SK-N-SH (cell line): ENCODE results near the gene SPRY4. TPM values are rescaled to one million over a fixed set of nuclear protein-coding genes. Genes with fewer than 3 reads are reported as not detected.

Source experiments
- CTCF ChIA-PET: fragments of 300-600, 350-600 bp; formaldehyde crosslinking; extraction: SDS; loops from one replicate; lab custom pipeline; 2021; lab: Yijun Ruan, JAX
- POLR2A ChIA-PET: fragments of 350-600 bp; sonication (Branson Sonifier 250); formaldehyde crosslinking; extraction: SDS; loops from one replicate; lab custom pipeline; 2020; ENCODE audit warnings: antibody characterized with exemption, inconsistent platforms; lab: Yijun Ruan, JAX
- DNase-seq: peaks from one replicate; pipeline ENCODE4 v3.0.0; 2012
- H2AFZ ChIP-seq: fragments of 200-600 bp; sonication (generic); 2 replicates; pipeline ENCODE4 v1.8.1; 2016; ENCODE audit warnings: antibody characterized with exemption, mild to moderate bottlenecking, low read depth
- H3F3A ChIP-seq: fragments of 200-600 bp; sonication (generic); replicated peaks from 2 replicates; pipeline ENCODE3; 2016; ENCODE audit warnings: antibody characterized with exemption, mild to moderate bottlenecking; ENCODE audit not compliant: insufficient read depth
- H3K27ac ChIP-seq, 2 experiments: fragments of 200-500 bp in 1 of 2; fragments of 200-600 bp in 1 of 2; sonication (Bioruptor generic) in 1 of 2; sonication (generic), shearing (Covaris generic) in 1 of 2; 2 replicates each; pipeline versions ENCODE4 v1.5.1 to v1.6.1; 2014 to 2016; ENCODE audit warnings: low read depth in 2 of 2, inconsistent platforms in 1 of 2, low read length in 1 of 2, mild to moderate bottlenecking in 1 of 2, mixed read lengths in 1 of 2
- H3K27me3 ChIP-seq: fragments of 200-600 bp; sonication (generic), shearing (Covaris generic); 2 replicates; pipeline ENCODE4 v1.6.1; 2016; ENCODE audit warnings: mixed run types; ENCODE audit not compliant: insufficient read depth
- H3K36me3 ChIP-seq, 2 experiments: fragments of 200-500 bp in 1 of 2; fragments of 200-600 bp in 1 of 2; sonication (Bioruptor generic) in 1 of 2; sonication (generic) in 1 of 2; replicated peaks in 1 of 2; 2 replicates each; pipeline versions ENCODE3 to v1.5.1; 2014 to 2016; ENCODE audit warnings: low read length in 1 of 2, mild to moderate bottlenecking in 1 of 2; ENCODE audit not compliant: insufficient read depth in 2 of 2, control insufficient read depth in 1 of 2
- H3K4me1 ChIP-seq, 2 experiments: fragments of 200-500 bp in 1 of 2; fragments of 200-600 bp in 1 of 2; sonication (Bioruptor generic) in 1 of 2; sonication (generic), shearing (Covaris generic) in 1 of 2; 2 replicates each; pipeline versions ENCODE4 v1.5.1 to v1.6.1; 2014 to 2016; ENCODE audit warnings: low read depth in 1 of 2, low read length in 1 of 2, mixed run types in 1 of 2; ENCODE audit not compliant: insufficient read depth in 2 of 2, control insufficient read depth in 1 of 2
- H3K4me2 ChIP-seq: fragments of 200-600 bp; sonication (generic), shearing (Covaris generic); 2 replicates; pipeline ENCODE4 v1.6.1; 2017; ENCODE audit warnings: mixed run types
- H3K4me3 ChIP-seq, 2 experiments: fragments of 200-500 bp in 1 of 2; fragments of 200-600 bp in 1 of 2; sonication (Bioruptor generic) in 1 of 2; sonication (generic), shearing (Covaris generic) in 1 of 2; 2 replicates each; pipeline versions ENCODE4 v1.5.1 to v1.8.1; 2014 to 2016; ENCODE audit warnings: low read depth in 2 of 2, inconsistent platforms in 1 of 2, low read length in 1 of 2, mild to moderate bottlenecking in 1 of 2, mixed read lengths in 1 of 2, moderate library complexity in 1 of 2
- H3K79me2 ChIP-seq: fragments of 200-600 bp; sonication (generic); 2 replicates; pipeline ENCODE4 v1.8.1; 2017; ENCODE audit warnings: mild to moderate bottlenecking; ENCODE audit not compliant: insufficient read depth
- H3K9ac ChIP-seq: fragments of 200-600 bp; sonication (generic); 2 replicates; pipeline ENCODE4 v1.6.1; 2017; ENCODE audit warnings: mixed run types
- H3K9me2 ChIP-seq: fragments of 200-600 bp; sonication (generic); 2 replicates; pipeline ENCODE4 v1.6.1; 2017; ENCODE audit warnings: mixed run types
- H3K9me3 ChIP-seq: fragments of 200-600 bp; sonication (generic); 2 replicates; pipeline ENCODE4 v1.6.1; 2017; ENCODE audit warnings: mixed run types, mild to moderate bottlenecking, moderate library complexity
- H4K20me1 ChIP-seq: fragments of 200-600 bp; sonication (generic); 2 replicates; pipeline ENCODE4 v1.6.1; 2017; ENCODE audit warnings: mild to moderate bottlenecking, mixed run types; ENCODE audit not compliant: insufficient read depth
- CHD2 ChIP-seq: fragments of 150-350 bp; IDR thresholded peaks from 2 replicates; pipeline ENCODE4 v1.6.1; 2018; ENCODE audit warnings: low read length; ENCODE audit not compliant: partially characterized antibody
- CTCF ChIP-seq: fragments of 200-600 bp; sonication (generic); IDR thresholded peaks from 2 replicates; pipeline ENCODE4 v1.6.1; 2017; ENCODE audit warnings: antibody characterized with exemption, mild to moderate bottlenecking, moderate library complexity
- FOSL2 ChIP-seq: IDR thresholded peaks from 2 replicates; pipeline ENCODE4 v1.4.0; 2012; ENCODE audit warnings: low read depth, mild to moderate bottlenecking, moderate library complexity, borderline replicate concordance
- FOXM1 ChIP-seq: IDR thresholded peaks from 2 replicates; pipeline ENCODE4 v1.4.0; 2012; ENCODE audit warnings: low read depth, mild to moderate bottlenecking
- GABPA ChIP-seq: IDR thresholded peaks from 2 replicates; pipeline ENCODE4 v1.4.0; 2012; ENCODE audit warnings: low read depth, mild to moderate bottlenecking
- GATA2 ChIP-seq: sonication (generic); formaldehyde crosslinking; IDR thresholded peaks from 2 replicates; pipeline ENCODE4 v1.5.0; 2020; ENCODE audit warnings: mild to moderate bottlenecking, missing genetic modification reagents
- IRF3 ChIP-seq: fragments of 150-350 bp; IDR thresholded peaks from 2 replicates; pipeline ENCODE4 v1.6.1; 2016; ENCODE audit warnings: mild to moderate bottlenecking, low read depth, low read length
- MAX ChIP-seq: IDR thresholded peaks from 2 replicates; pipeline ENCODE4 v1.4.0; 2012; ENCODE audit warnings: low read depth
- MXI1 ChIP-seq: IDR thresholded peaks from 2 replicates; pipeline ENCODE4 v1.6.1; 2012; ENCODE audit warnings: mild to moderate bottlenecking, low read depth, low read length, improper control_type of control experiment
- NFIC ChIP-seq: IDR thresholded peaks from 2 replicates; pipeline ENCODE4 v1.4.0; 2012; ENCODE audit warnings: borderline replicate concordance
- PBX3 ChIP-seq: IDR thresholded peaks from 2 replicates; pipeline ENCODE4; 2012
- POLR2AphosphoS5 ChIP-seq: IDR thresholded peaks from 2 replicates; pipeline ENCODE4 v1.6.1; 2012; ENCODE audit warnings: low read depth, low read length
- RCOR1 ChIP-seq: fragments of 150-350 bp; IDR thresholded peaks from 2 replicates; pipeline ENCODE4 v1.6.1; 2017; ENCODE audit warnings: antibody characterized with exemption, low read length
- SMC3 ChIP-seq: IDR thresholded peaks from 2 replicates; pipeline ENCODE4 v1.6.1; 2012; ENCODE audit warnings: low read depth, low read length, improper control_type of control experiment
- TAF1 ChIP-seq: IDR thresholded peaks from 2 replicates; pipeline ENCODE4 v1.6.1; 2012; ENCODE audit warnings: low read depth, mild to moderate bottlenecking, low read length, moderate library complexity, borderline replicate concordance
- TCF12 ChIP-seq: IDR thresholded peaks from 2 replicates; pipeline ENCODE4 v1.4.0; 2012
- TEAD4 ChIP-seq: IDR thresholded peaks from 2 replicates; pipeline ENCODE4 v1.4.0; 2012; ENCODE audit warnings: mild to moderate bottlenecking, borderline replicate concordance; ENCODE audit not compliant: insufficient read depth
- USF1 ChIP-seq: IDR thresholded peaks from 2 replicates; pipeline ENCODE4 v1.4.0; 2012; ENCODE audit warnings: low read depth, borderline replicate concordance
- ZBTB33 ChIP-seq: IDR thresholded peaks from 2 replicates; pipeline ENCODE4 v1.4.0; 2012; ENCODE audit warnings: low read depth, borderline replicate concordance
- WGBS: methylation state at CpG from one replicate; pipeline ENCODE4 v1.1.6; 2017; ENCODE audit warnings: low lambda C conversion rate; 5-methylcytosine and 5-hydroxymethylcytosine counted together
- polyA plus RNA-seq, 3 experiments: library from polyadenylated mRNA; depleted of rRNA; stranded (reverse); fragments of >200 nt; gene quantifications; 2 replicates each; pipeline ENCODE4 v1.2.3, GENCODE V29; 2012

Gene SPRY4
- polyA plus RNA-seq, 1 of the 3 experiments (the other 2 are of a cell fraction): 18.0 TPM

- Histone ChIP-seq H4K20me1 (peaks cover 60% of the 10 kb centered on the region), H3K36me3 (peaks cover 7 to 11% of the 10 kb centered on the region in 2 experiments), H3K27me3 (no peaks in the 10 kb centered on the region), H3K4me2 (peak overlapping the region; percentile 98), H3K9me3 (no peaks in the 10 kb centered on the region), H3K79me2 (peaks cover 96% of the 10 kb centered on the region), H2AFZ (no peak overlapping the region), H3K9ac (peak overlapping the region; percentile 95), H3K27ac (peak overlapping the region; percentile 93 to 98), H3K4me3 (peak overlapping the region; percentile 93 to 95), H3F3A (peaks cover 28% of the 10 kb centered on the region), H3K4me1 (peaks cover 51 to 57% of the 10 kb centered on the region in 2 experiments), H3K9me2 (no peaks in the 10 kb centered on the region)
- ChIA-PET CTCF (interaction anchor here (0.8 to 9.9 kb wide), 12 partner anchors 17 to 330 kb away, joined by 3 to 117 read pairs (median 4); no protein-coding TSS in a partner anchor), POLR2A (interaction anchor here (0.5 to 3.2 kb wide), 10 partner anchors 11 to 334 kb away, joined by 3 to 27 read pairs (median 3); no protein-coding TSS in a partner anchor)
- TF ChIP-seq POLR2AphosphoS5 (no peak), MAX (peak; percentile 70), CHD2 (no peak), USF1 (peak; percentile 34; the same call in 1 of the 2 replicates), FOXM1 (no peak), PBX3 (no peak), GABPA (no peak), GATA2 (CRISPR knock-in tag) (no peak), NFIC (no peak), FOSL2 (no peak), MXI1 (peak; percentile 95), TAF1 (no peak), IRF3 (no peak), SMC3 (no peak), RCOR1 (no peak), TEAD4 (no peak), CTCF (no peak), ZBTB33 (no peak), TCF12 (no peak)
- WGBS: 8% methylated on average over 13 of the region's 15 CpGs
- no peak for DNase-seq
Measured at GRCh38 chr5:142322747-142323479, 1.9 kb downstream of the SPRY4 start.
